Activated T-cell treated with anti-CD3 and anti-CD28 coated beads for 48 hours (primary cell): ENCODE measurements around the gene TULP1.

Source experiments
- DNase-seq: peaks from one replicate; pipeline ENCODE4 v3.0.0-alpha.2; 2020; ENCODE audit warnings: low read depth

Gene TULP1

GRCh38 chr6:35496841-35497570 lies 15.7 kb downstream of the TULP1 start, which contains the start of gene TEAD3:
TEAD3 (minus strand) TSS chr6:35497079.
- peak; percentile 56 for DNase-seq

GRCh38 chr6:35496036-35496840 lies 16.5 kb downstream of the TULP1 start:
- no peak for DNase-seq

DNA sequence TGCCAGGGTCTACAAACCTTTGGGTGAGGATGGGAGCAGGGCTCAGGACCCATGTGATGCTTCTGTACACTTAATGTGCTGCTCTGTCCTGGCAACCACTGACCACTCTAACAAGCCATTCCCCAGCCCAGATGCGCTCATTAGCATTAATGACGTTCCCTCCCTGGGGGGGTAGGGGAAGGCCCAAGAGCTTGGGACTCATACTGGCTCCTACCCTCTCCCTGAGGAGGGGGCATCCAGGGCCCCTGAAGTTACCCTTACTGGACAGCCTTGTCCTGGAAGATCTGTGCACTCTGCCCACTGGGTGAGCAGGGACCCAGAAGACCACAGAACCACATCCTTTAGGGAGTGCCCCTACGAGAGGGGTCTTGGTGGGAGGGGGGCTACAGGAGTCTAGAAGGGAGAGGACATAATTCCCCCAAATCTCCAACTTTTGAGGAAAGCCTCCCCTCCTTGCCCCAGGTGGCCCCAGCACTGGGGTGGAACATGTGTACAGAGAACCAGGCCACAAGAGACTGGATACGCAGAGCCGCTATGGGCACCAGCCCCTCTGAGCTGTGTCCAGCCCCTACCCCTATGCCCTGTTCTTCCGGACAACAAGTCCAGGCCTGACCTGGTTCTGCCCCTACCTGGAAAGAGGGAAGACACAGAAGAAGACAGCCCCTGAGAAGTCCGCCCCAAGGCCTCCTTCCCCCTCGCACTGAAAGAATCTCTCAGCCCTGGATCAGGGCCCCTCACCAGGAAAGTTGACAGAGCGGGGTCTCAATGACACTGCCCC lies 17.2 kb downstream of the TULP1 start:
- no peak for DNase-seq

GRCh38 chr6:35494161-35494563 lies 18.5 kb downstream of the TULP1 start:
- DNase-seq: no peak

GRCh38 chr6:35493307-35493983 lies 19.3 kb downstream of the TULP1 start:
- no peak for DNase-seq

GRCh38 chr6:35492974-35493284 lies 19.8 kb downstream of the TULP1 start:
- DNase-seq: no peak

- no peak for DNase-seq
These were observed 20.3 kb downstream of the TULP1 start for GRCh38 chr6:35492258-35492973.

- DNase-seq: no peak
These were observed 21.0 kb downstream of the TULP1 start for GRCh38 chr6:35491558-35492257.

- DNase-seq: no peak
These were observed 21.7 kb downstream of the TULP1 start for GRCh38 chr6:35490821-35491557.

GRCh38 chr6:35489995-35490791 lies 22.5 kb downstream of the TULP1 start:
- DNase-seq: no peak

GRCh38 chr6:35489066-35489465 lies 23.6 kb downstream of the TULP1 start:
- DNase-seq: no peak

DNA sequence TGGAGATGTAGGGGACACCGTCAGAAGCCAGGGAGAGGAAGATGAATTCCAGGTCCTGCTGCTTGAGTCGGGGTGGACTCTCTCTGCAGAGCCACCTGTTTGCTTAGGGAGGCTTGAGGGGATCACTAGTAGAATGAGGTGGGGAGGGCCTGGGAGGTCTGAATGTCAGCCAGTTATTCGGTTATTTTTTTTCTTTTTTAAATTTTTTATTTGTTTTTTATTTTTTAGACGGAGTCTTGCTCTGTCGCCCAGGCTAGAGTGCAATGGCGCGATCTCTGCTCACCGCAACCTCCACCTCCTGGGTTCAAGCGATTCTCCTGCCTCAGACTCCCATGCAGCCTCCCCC lies 24.2 kb downstream of the TULP1 start:
- DNase-seq: no peak

DNA sequence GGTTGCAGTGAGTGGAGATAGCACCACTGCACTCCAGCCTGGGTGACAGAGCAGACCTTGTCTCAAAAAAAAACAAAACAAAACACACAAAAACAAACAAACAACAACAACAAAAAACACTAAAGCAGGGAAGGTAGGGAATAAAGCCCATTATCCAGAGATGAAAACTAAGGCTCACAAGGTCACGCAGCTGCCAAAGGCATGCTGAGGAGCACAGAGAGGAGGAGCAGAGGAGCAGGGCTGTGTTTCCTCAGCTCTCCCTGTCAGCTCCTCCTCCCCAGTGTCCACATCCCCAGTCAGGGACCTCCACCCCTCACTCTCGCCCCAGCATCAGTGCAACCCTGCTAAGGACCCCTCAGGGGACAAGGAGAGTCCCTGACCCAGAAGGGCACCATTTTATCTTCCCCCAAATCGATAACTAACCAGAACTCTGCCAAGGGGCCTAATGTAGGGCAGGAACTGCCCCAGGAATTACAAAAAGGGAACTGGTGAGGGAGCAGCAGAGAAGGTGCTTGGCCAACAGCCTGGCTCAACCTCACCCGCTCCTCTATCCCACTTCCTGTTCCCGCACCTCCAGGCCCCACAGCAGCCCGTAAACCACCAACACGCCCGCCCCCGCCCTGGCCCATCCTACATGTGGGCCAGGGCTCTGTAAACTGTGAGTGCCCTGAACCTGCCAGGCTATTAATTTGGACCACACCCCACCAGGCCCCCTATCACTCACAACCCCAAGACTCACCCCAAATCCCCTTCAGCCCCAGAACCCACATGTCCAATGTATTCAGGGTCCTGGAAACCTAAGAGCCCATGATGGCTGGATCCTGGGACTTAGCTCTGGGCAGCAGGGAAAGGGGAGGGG lies 24.8 kb downstream of the TULP1 start:
- no peak for DNase-seq

DNA sequence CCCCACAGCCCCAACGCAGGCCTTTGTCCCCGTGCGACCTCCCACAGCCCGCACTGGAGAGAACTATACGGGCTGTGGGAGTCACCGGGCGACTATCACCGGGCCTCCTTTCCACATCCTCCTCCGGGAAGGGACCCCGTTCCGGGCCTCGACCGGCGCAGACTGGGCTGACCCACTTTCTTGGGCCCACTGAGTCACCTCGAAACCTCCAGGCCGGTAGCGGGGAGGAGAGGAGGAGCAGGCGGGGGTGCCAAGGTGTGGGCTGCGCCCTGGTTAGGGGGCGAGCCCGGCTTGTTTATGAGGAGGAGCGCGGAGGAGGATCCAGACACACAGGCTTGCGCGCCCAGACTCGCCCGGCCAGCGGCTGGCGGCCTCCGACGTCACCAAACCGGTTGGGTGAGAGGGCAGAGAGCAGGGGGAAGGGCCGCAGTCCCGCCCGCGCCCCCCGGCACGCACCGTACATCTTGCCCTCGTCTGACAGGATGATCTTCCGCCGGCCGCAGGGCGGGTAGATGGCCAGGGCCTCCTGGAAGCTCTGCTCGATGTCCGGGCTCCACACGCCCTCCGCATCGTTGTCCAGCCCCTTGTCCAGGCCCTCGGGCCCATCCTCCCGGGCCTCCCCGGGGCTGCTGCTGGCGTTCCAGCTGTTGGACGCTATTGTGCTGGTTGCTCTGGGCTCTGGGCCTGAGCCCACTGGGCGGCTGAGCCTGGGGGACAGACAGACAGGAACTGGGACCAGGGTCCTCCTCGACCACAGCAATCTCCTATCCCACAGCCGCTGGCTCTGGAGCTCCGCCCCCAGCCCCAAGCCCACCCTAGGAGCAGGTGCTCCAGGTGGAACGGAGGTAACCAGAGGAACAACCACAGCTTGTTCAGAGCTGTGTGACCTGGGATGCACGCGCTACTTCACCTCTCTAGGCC lies 26.4 kb downstream of the TULP1 start:
- DNase-seq: no peak

- DNase-seq: no peak
These were observed 27.3 kb downstream of the TULP1 start for GRCh38 chr6:35485402-35485877.

DNA sequence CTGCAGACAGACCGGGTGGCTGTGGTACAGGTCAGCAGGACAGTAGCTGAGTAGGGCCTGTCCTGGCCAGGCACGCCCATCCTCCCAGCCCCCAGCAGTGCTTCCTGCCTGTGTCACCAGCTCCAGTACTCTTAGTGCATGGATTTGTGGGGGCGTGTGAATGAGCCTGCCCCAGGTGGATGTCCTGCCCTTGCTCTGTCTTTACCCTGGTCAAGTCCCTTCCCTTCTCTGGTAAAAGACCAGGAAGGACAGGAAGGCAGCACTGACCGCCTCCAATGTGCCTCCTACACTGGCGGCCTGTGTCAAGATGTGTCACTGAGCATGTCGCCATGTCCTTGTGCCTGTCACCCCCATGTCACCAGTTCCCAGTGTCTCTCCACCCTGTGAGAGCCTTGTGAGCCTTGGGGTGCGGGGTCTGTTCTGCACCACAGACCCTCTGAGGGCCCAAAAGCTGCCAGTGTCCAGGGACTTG lies 27.7 kb downstream of the TULP1 start:
- DNase-seq: no peak
